ENCODE results near the gene ICA1.

DNA sequence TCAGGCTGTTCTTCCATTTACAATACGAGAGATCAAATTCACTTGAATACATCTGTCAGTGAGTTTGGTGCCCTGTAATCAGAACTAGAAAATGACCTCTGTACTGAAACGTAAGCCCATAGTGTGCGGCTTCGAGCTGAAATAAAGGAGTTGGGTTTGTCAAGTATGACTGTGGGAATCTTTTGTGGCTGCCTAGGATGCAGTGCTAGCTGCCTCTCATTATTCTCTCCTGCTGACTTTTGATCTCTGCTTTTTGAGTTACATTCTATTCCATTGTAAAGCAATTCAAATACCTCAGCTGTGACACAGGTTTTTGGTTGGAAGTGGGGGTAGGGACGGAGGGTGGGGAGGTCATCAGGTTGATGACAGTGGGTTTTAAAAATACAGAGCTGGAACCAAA is 40.4 kb downstream of the ICA1 start:
- TF ChIP-seq, protein P1, sequence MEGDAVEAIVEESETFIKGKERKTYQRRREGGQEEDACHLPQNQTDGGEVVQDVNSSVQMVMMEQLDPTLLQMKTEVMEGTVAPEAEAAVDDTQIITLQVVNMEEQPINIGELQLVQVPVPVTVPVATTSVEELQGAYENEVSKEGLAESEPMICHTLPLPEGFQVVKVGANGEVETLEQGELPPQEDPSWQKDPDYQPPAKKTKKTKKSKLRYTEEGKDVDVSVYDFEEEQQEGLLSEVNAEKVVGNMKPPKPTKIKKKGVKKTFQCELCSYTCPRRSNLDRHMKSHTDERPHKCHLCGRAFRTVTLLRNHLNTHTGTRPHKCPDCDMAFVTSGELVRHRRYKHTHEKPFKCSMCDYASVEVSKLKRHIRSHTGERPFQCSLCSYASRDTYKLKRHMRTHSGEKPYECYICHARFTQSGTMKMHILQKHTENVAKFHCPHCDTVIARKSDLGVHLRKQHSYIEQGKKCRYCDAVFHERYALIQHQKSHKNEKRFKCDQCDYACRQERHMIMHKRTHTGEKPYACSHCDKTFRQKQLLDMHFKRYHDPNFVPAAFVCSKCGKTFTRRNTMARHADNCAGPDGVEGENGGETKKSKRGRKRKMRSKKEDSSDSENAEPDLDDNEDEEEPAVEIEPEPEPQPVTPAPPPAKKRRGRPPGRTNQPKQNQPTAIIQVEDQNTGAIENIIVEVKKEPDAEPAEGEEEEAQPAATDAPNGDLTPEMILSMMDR (IDR thresholded peaks at IDR 0.05) = no peak
- TF ChIP-seq POLR2A (IDR thresholded peaks at IDR 0.05) = no peak

Data from sigmoid colon (tissue), 3 donors.